T1000 (cell line): ENCODE measurements around the gene NMD3.
"Not testable (repeated sequence)": the region's sequence is repeated elsewhere in the genome, so short reads cannot be mapped to it uniquely, and the experiment has no call there.

Source experiments
- DNase-seq: peaks from one replicate; lab custom pipeline; 2025; ENCODE audit warnings: mixed read lengths; lab: John Stamatoyannopoulos, UW

The NMD3 gene

DNA sequence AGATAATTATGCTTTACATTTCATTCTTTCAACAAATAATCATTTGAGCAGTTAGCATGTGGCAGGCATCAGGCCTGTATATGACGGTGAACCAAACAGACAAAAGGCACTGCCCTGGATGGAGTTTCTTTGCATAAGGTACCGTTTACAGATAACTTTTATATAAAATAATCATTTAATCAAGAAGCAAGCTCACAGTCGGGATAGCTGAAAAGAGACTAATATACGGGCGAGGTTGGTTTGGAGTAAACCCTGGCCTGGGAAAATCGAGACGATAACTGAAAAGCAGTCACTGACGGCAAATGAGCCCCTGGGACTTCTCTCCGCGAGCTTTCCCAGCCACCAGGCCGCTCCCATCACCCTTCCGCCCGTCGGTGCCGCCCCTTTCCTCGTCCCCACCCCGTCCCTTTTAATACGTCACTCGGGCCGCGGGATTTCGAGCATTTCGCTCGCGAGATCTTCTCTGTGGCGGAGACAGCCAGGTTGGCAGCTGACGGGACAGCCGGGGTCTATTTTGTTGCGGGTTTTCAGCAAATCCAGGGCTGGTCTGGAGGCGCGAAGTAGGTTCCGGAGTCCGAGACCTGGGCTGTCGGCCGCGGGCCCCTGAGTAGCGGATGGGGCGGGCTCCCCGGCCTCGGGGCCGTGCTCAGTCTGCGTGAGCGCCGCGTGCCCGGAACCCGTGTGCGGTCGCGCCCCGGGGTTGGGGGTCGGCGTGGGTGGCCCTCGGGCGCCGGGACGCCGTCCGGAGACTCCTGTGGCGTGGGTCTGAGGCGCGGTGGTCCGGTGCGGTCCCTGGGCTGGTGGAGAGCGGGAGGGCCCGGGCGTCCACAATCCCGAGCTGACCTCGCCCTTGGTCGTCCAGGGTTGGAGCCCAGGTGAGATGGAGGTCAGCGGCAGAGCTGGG, at the start of gene NMD3:
Gene NMD3, plus strand, starts transcription at position 462 of the 904 bp plus-strand sequence. CDS start 703 bp downstream, outside the sequence.
- peak; percentile 81 for DNase-seq

DNA sequence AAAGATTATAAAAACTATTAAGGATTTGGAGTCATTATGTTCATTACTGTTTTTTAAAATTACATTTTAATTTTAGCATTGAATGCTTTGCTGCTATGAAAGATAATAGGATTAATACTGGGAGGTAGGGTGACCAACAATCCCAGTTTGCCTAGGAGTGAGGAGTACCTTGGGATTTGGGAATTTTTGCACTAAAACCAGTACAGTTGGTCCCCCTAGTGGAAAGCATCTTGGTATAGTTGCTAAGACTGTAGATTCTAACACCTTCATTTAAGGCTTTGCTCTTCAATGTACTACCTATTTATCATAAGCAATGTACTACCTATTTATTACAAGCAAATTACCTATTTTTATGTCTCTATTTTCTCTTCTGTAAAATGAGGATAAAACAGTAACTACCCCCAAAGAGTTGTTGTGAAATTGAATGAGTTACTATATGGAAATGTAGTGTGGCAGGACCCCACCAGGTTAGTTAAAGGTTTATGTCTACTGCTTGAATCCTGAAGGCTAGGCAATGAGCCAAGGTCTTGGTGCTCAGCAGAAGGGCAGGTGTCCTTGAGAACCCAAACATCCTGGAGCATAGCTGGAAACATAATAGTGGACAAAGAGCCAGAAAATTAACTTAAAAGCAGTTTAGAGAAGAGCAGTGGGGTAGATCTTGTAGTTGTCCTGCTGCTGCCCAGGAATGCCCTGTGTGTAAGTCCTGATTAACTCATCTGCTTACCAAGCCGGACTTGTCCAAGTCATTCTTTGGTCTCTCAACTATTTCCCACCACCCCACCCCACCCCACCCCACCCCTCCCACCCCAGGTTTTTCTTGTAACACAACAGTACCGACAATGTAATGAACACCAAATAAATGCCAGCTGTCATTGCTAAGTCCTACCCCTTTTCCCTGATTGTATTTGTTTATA, 49.2 kb upstream of the NMD3 start:
- no peak for DNase-seq

DNA sequence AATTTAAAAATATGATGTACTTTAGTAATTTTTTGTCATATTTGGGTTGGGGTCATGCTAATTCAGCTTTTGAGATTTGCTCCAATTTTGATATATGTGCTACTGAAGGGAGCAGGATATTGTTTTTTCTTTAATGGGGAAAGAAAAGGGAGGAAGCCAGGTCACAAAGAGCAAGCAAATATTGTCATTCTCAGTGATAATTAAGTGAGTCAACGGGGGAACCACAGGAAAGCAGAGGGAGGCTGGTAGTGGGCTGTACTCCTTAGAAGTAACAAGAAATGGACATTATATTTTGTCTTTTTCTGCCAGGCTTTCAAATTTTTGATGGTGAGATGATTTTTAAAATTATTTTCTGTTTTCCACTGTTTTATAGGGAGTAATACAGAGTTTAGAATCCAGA, 45.6 kb upstream of the NMD3 start:
- DNase-seq = no peak

DNA sequence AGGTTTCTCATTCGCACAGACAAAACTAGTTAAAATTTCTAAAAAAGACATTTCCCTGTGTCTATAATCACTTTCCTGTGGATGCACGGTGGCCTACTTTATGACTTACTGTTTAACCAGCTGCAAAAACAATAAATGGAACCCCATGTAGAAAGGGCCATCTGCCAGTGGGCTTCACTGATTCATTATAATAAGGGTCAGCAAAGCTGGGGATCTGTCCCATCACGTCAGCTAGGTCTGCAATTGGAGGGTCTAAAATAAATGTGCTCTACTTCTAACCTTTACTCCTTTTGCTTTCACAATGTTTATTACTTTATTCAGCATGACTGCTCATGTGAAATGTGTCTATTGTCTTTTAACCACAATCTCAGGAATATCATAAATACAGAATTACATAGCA, 43.1 kb upstream of the NMD3 start:
- DNase-seq = no peak

DNA sequence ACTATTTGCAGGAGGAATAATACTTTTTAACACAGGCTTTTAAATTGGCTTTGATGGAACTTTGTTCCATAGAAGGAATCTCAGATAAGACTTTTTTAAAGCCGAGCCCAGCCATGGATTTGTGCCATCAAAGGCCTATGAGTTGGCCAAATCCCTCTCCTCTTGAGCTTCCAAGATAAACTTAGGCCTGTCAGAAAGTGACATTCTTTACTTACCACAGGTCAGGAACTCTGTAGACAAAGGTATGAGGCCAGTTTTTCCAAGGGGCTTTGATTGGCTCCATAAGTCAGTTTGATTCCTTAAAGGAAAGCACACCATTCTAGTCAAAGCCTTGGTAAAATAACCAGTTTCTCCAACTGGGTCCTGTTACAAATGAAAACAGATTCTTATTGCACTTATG, 39.7 kb upstream of the NMD3 start:
- not testable (repeated sequence) for DNase-seq

DNA sequence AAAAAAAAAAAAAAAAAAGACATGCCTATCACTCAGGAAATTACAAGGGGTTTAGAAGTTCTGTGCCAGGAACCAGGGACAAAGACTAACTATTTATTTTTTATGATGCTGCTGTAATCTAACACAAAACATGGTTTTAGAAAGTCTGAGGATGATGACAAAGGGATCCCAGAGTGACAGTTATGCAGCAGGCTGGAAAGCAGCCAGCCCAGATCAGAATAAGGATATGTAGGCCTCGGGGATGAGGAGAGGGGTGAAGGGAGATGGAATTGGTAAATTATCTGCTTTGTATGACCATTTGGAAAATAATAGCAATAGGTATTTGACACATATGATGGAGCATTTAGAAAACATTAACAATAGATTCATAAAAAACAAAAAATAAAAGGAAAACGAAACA, 34.1 kb upstream of the NMD3 start:
- no peak for DNase-seq

DNA sequence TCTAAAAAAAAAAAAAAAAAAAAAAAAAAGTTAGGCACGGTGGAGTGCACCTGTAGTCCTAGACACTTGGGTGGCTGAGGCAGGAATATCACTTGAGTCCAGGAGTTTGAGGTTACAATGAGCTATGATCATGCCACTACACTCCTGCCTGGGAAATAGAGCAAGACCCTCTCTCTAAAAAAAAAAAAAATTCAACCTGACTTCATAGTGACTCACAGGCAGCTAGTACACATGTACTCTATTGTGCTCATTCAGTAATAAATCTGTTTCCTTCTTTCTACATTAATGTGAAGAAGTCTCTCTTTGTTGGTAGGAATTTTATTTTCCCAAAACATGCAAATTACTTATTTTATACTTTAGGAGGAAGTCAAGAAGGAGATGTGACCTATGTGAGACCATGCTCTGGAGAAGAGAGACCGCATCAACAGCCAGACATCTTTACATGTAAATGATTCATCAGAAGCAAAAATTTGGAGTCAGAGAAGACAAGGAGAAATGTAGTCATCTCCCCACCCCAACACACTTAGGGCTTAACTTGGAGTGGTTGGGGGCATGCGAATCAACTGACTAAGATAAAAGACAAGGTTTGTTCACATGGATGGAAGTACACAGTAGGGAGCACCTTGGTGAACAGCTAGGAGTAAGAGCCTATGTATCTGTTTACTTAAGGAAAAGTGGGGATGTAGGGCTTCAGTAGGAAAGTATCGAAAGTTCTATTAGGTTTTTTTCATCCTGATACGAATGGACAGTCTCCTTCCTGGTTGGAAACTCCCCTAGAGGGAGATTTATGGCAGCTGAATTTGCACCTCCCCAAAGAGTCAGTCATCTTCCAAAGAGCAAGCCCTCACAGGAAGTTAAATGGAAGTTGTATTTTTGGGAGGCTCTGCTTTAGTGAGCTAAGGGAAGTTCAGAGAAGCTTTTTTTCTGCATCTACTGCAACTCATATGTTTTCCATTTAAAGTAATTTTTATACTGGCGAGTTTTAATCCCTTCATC, 23.0 kb upstream of the NMD3 start:
- DNase-seq = no peak

DNA sequence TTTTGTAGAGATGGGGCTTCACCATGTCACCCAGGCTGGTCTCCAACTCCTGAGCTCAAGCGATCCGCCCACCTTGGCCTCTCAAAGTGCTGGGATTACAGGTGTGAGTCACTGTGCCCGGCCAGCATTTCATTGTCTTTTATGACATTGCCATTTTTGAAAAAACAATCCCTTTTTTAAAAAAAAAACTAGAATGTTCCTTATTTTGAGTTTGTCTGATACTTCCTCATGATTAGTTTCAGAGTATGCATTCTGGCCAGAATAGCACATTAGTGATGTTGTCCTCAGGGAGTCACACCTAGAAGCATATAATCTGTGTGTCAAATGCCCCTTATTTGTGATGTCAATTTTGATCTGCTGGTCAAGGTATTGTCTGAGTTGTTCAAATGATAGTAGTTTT, 21.2 kb upstream of the NMD3 start:
- DNase-seq = no peak

DNA sequence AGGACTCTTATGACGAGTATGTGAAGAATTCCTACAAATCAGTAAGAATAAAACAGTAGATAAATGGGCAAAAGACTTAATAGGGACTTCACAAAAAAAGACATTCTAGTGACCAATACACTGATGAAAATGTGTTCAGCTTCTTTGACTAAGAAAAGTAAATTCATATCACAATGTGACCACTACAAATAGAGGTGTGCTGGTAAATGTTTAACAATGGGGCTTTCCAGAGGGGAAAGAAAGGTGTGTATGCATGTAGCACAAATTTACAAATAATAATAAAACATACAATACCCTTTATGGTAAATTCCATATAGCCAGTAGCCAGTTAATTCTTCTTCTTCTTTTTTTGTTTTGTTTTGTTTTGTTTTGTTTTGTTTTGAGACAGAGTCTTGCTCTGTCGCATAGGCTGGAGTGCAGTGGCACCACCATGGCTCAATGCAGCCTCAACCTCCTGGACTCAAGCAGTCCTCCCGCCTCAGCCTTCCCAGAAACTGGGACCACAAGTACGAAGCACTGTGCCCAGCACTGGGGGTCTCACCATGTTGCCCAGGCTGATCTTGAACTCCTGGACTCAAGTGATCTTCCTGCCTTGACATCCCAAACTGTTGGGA, 17.5 kb upstream of the NMD3 start:
- DNase-seq = no peak

DNA sequence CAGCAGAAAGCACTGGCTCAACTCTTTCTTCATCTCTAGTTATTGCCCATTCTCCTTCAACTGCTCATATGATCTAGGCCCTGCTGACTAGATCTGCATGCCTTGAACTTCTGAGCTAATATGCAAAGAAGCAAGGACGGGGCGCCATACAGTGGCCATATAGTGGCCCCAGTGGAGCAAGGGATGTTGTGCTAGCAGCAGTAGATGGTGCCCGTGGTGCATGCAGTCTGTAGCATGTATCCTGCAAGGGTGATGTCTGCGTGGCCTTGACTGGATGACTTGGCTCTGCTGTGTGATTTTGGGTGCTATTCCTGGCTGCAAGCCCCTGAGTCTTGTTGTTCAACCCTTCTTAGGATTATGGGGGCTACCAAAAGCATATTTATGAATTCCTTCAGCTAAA, 12.2 kb upstream of the NMD3 start:
- DNase-seq = no peak

DNA sequence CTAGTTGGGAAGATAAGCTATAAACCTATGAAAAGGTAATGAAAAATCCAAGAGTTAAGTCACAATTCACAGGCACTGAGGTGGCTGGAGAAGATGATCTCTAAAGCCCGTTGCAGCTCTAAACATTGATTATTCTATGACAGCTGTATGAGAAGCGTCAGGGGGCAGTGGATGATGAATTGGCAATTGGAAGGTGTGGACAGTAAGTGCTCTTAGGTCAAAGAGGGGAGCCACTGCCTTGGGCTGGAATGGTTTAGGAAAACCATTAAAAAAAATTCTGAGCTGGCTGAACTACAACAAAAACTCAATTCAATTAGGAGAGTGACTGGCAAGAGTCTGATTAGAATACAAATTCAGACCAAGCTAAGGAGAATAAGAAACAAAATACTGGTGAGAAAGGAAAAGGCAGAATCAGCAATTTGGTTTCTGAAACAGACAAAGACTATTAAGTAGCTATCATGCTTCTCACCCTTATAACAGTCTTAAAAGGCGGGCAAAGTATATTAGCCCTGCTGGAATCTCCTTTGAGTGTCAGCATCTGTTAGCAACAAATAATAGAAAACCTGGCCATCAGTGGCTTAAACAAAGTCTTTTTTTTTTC, 8.8 kb upstream of the NMD3 start:
- DNase-seq = no peak

DNA sequence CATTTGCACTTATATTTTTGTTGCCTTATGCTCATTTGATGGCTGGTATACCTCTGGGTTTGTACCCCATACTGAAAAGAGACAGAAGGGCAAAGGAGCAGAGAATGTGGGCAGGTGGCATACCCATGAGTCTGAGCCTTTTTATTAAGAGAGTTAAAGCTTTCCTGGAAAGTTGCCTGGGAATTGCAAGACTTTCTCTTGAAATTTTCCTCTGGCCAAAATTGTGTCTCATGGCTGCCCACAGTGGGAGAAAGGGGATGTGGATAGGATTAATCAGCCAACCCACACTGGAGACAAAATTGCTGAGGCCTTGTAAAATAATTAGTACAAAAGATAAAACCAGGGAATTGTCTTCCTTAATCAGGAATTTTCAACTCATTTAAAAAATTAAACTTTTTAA, 8.2 kb upstream of the NMD3 start:
- DNase-seq = no peak

DNA sequence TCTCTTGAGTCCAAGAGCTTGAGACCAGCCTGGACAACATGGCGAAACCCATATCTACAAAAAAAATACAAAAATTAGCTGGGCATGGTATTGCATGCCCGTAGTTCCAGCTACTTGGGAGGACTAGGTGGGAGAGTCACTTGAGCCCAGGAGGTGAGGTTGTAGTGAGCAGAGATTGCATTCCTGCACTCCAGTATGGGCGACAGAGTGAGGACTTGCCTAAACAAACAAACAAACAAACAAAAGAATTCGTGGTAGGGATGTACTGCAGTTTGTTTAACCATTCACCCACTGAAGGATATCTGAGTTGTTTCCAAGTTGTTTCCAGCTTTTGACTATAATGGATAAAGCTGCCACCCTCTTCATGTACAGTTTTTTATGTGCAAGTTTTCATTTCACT, 7.5 kb upstream of the NMD3 start:
- DNase-seq = no peak

DNA sequence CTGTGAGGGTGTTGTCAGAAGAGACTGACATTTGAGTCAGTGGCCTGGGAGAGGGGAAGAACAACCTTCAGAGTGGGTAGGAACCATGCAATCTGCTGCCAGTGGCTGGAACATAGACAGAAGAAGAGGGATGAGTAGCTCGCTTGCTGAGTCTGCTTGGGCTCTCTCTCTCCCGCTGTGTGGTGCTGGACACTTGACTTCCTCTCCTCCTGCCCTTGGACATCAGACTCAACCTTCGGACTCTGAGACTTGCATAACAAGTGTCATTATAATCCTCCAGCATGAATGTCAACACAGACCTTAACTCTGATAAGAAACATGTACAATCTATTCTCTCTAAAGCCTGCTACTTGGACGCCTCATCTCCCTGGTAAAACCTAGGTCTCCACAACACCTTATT, 5.9 kb upstream of the NMD3 start:
- no peak for DNase-seq

DNA sequence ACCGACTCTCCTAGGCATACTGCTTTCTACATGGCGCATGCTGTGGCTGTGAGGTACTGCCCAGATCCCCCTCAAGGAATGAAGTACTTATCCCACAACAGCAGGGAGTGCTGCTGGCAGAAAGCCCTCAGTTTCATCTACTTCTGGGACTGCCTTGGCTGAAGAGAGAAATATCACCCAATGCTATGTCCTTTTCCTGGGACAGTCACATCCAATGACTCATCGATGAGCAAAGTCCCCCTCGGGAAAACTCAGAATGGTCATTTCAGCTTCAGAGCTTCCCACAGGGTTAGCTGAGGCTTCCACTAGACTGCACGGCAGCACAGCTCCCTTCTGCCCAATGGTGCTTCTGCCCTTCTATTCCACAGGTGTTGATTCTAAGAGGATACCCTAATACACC, 3.6 kb upstream of the NMD3 start:
- peak; percentile 64 for DNase-seq

DNA sequence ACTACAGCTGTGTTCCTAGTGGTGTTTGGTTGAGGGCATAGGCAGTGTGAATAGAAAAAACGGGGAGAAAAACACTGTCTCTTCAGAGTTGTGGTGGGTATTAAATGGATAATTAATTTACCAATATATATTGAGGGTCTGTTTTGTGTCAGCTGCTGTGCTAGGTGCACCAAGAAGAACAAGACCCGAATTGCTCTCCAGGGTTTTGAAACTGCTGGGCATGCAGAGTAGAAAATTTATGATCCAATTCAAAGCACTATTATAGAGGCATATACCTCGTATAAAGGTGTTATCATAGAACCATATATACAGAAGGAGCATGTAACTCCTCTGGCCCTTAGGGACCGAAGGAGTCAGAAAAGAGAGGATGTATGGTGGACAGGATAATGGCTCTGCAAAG, 1.6 kb upstream of the NMD3 start:
- DNase-seq = no peak

DNA sequence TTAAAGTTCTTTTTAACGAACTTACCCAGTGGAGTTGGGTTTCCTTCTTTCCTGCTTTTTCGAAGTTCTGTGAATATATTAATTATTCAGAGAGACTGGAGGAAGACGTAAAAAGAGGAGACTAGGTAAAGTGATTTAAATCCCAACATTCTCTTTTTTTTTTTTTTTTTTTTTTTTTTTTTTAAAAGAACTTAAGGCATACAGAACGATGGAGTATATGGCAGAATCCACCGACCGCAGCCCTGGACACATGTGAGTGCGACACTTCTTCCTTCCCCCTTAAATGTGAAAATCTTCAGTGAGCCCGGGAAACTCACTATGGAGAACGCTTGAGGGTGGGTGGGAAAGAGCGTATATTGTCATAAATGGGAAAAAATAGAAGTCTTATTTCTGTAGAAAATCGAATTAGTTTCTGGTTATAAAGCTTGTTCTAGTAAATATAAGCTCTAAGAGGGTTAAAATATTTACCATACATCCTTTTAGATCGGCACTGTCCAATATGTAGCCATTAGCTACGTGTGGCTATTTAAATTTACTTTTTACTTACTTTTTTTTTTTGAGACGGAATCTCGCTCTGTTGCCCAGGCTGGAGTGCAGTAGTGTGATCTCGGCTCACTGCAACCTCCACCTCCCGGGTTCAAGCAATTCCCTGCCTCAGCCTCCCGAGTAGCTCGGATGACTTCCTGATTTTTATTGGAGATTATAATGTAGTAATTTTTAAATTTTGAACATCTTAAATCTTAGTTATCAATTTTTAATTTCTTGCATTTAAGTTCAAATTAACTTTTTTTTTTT, 892 bp downstream of the NMD3 start:
- DNase-seq = no peak

DNA sequence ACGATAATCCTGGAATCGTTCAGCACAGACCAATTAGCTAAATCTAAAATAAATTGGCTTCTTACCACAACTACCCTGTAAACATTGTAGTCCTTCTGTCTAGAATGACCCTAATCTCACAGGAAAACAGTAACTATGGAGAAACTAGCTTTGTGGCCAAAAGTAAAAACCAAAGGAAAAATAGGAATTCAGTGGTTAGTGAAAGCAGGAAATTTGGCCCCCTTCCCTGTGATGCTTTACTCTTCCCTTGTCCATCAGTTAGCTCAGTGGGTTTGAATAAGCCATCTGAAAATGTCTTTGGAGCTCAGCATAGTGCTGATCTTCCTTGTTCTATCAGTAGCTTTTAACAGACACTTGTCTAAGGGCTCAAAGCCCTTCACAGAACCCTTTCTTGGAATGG, 1.6 kb downstream of the NMD3 start:
- DNase-seq = no peak

DNA sequence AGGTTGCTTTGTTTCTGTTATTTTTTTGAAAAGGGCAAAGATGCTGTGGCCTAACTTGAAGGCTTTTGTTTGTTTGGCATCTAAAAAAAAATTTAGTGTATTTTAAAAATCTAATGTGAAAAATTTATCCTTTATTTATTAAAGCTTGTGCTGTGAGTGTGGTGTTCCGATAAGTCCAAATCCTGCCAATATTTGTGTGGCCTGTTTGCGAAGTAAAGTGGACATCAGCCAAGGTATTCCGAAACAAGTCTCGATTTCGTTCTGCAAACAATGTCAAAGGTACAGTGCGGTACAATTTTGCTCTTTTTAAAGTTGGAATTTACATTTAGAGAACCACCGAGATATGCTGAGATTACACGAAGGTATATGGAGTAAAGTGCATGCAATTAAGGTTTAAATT, 3.7 kb downstream of the NMD3 start:
- DNase-seq = no peak

DNA sequence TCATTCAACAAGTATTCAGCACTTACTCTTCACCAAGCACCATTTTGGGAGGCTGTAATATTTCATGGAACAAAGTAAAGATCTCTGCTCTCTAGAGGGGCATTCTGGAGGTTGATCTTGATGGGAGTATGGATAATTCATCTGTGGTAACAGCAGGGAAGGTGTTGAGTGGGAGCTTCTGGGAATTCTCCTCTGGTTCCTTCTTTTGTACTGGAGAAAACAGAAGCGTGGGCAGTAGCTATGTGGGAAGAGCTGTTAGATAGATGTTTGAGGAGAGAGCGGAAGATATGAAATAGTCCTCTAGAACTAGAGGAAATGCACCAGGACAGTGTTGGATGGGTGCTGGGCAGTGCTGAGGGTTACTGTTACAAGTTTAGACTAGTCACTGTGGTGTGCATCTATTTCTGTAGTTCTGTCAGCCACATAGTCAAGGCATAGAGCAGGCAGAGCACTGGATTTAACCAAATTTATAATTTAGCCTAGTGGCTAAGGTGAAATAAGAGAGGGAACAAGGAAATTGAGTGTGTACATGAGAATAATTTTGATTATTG, 9.6 kb downstream of the NMD3 start:
- no peak for DNase-seq
